IMR-90 (cell line): ENCODE results near the gene OGG1. TPM values are rescaled to one million over a fixed set of nuclear protein-coding genes. Genes with fewer than 3 reads are reported as not detected.

Experiments used
- ATAC-seq: fragments of 200-7000 bp; cut with Tn5 transposase; 2 replicates; pipeline ENCODE4 v1.9.1; 2020; ENCODE audit warnings: low read depth, mild to moderate bottlenecking, moderate library complexity
- BruUV-seq: library from RNA; stranded (reverse); fragments of 400-500 nt; replicated peaks from 2 replicates; lab custom pipeline; 2021; lab: Mats Ljungman, UMichigan
- CTCF ChIA-PET: fragments of 300-600 bp; formaldehyde crosslinking; extraction: SDS; loops from one replicate; lab custom pipeline; 2021; ENCODE audit warnings: antibody characterized with exemption; lab: Yijun Ruan, JAX
- POLR2A ChIA-PET: fragments of 300-600 bp; sonication (Branson Sonifier 250); formaldehyde crosslinking; loops from one replicate; lab custom pipeline; 2022; ENCODE audit warnings: antibody characterized with exemption; ENCODE audit not compliant: unreplicated experiment; lab: Charles Lee
- DNase-seq: peaks from one replicate; pipeline ENCODE4 v3.0.0; 2013
- H2AFZ ChIP-seq: replicated peaks from 2 replicates; pipeline ENCODE3; 2013; ENCODE audit warnings: low read length, mild to moderate bottlenecking; ENCODE audit not compliant: poor library complexity
- H2AK5ac ChIP-seq: 2 replicates; pipeline ENCODE4 v1.6.1; 2013; ENCODE audit warnings: low read depth, low read length, inconsistent platforms
- H2AK9ac ChIP-seq: replicated peaks from 2 replicates; pipeline ENCODE3; 2013; ENCODE audit warnings: mild to moderate bottlenecking, low read depth, low read length, moderate library complexity; ENCODE audit not compliant: poor library complexity
- H2BK120ac ChIP-seq: 2 replicates; pipeline ENCODE4 v1.6.1; 2013; ENCODE audit warnings: low read depth, low read length, inconsistent platforms
- H2BK15ac ChIP-seq: 3 replicates; pipeline ENCODE4 v1.6.1; 2013; ENCODE audit warnings: low read depth, low read length, inconsistent platforms
- H2BK20ac ChIP-seq: 2 replicates; pipeline ENCODE4 v1.6.1; 2013; ENCODE audit warnings: low read depth, mild to moderate bottlenecking, inconsistent platforms, low read length, moderate library complexity
- H2BK5ac ChIP-seq: 2 replicates; pipeline ENCODE4 v1.6.1; 2013; ENCODE audit warnings: mild to moderate bottlenecking, low read depth, low read length, inconsistent platforms; ENCODE audit not compliant: poor library complexity, severe bottlenecking
- H3K14ac ChIP-seq: replicated peaks from 2 replicates; pipeline ENCODE4 v1.6.1; 2013; ENCODE audit warnings: low read depth, low read length, inconsistent platforms
- H3K18ac ChIP-seq: 2 replicates; pipeline ENCODE4 v1.6.1; 2013; ENCODE audit warnings: low read depth, low read length, control low read depth
- H3K23ac ChIP-seq: 2 replicates; pipeline ENCODE4 v1.6.1; 2013; ENCODE audit warnings: low read depth, low read length, inconsistent platforms
- H3K27ac ChIP-seq: 2 replicates; pipeline ENCODE4 v1.5.1; 2013; ENCODE audit warnings: mild to moderate bottlenecking, control low read depth, low read length; ENCODE audit not compliant: insufficient read depth
- H3K27me3 ChIP-seq: 2 replicates; pipeline ENCODE4 v1.6.1; 2013; ENCODE audit warnings: low read length; ENCODE audit not compliant: control insufficient read depth, insufficient read depth
- H3K36me3 ChIP-seq: 2 replicates; pipeline ENCODE4 v1.6.1; 2013; ENCODE audit warnings: low read length, mixed read lengths; ENCODE audit not compliant: control insufficient read depth, insufficient read depth
- H3K4ac ChIP-seq: 2 replicates; pipeline ENCODE4 v1.6.1; 2013; ENCODE audit warnings: low read depth, low read length, inconsistent platforms
- H3K4me1 ChIP-seq: 2 replicates; pipeline ENCODE4 v1.6.1; 2013; ENCODE audit warnings: low read length, mixed read lengths; ENCODE audit not compliant: control insufficient read depth, insufficient read depth
- H3K4me2 ChIP-seq: 2 replicates; pipeline ENCODE4 v1.6.1; 2013; ENCODE audit warnings: low read depth, mild to moderate bottlenecking, control low read depth, low read length, moderate library complexity
- H3K4me3 ChIP-seq: 2 replicates; pipeline ENCODE4 v1.5.1; 2013; ENCODE audit warnings: low read depth, mild to moderate bottlenecking, control low read depth, low read length, moderate library complexity; ENCODE audit not compliant: insufficient read depth
- H3K56ac ChIP-seq: 2 replicates; pipeline ENCODE4 v1.6.1; 2013; ENCODE audit warnings: low read length, inconsistent platforms; ENCODE audit not compliant: insufficient read depth; ENCODE audit errors: extremely low read depth
- H3K79me1 ChIP-seq, 2 experiments: 2 replicates each; pipeline ENCODE4 v1.6.1; 2013; ENCODE audit warnings: low read length in 2 of 2, inconsistent platforms in 1 of 2, low read depth in 1 of 2
- H3K9ac ChIP-seq: 2 replicates; pipeline ENCODE4 v1.6.1; 2013; ENCODE audit warnings: low read depth, low read length, control low read depth
- H3K9me1 ChIP-seq: 2 replicates; pipeline ENCODE4 v1.6.1; 2013; ENCODE audit warnings: low read length, inconsistent platforms; ENCODE audit not compliant: insufficient read depth
- H3K9me3 ChIP-seq: 2 replicates; pipeline ENCODE4 v1.6.1; 2013; ENCODE audit warnings: low read length; ENCODE audit not compliant: control insufficient read depth, insufficient read depth
- H4K20me1 ChIP-seq: 2 replicates; pipeline ENCODE4 v1.6.1; 2013; ENCODE audit warnings: low read length, inconsistent platforms; ENCODE audit not compliant: insufficient read depth
- H4K5ac ChIP-seq: 2 replicates; pipeline ENCODE4 v1.6.1; 2013; ENCODE audit warnings: mild to moderate bottlenecking, low read depth, low read length, control low read depth
- H4K8ac ChIP-seq, 2 experiments: 2 replicates each; pipeline ENCODE4 v1.6.1; 2013; ENCODE audit warnings: low read depth in 2 of 2, low read length in 2 of 2, control low read depth in 1 of 2, inconsistent platforms in 1 of 2
- H4K91ac ChIP-seq: 2 replicates; pipeline ENCODE4 v1.6.1; 2013; ENCODE audit warnings: low read depth, low read length, inconsistent platforms; ENCODE audit not compliant: insufficient read depth
- BHLHE40 ChIP-seq: fragments of 150-350 bp; IDR thresholded peaks from 2 replicates; pipeline ENCODE4 v1.6.1; 2016; ENCODE audit warnings: mild to moderate bottlenecking, low read depth, low read length
- FOS ChIP-seq: fragments of 150-350 bp; IDR thresholded peaks from 2 replicates; pipeline ENCODE4 v1.6.1; 2016; ENCODE audit warnings: low read depth, low read length
- MAZ ChIP-seq: IDR thresholded peaks from 2 replicates; pipeline ENCODE4 v1.6.1; 2012; ENCODE audit warnings: low read depth, mild to moderate bottlenecking, low read length, improper control_type of control experiment, moderate library complexity, borderline replicate concordance
- MXI1 ChIP-seq: IDR thresholded peaks from 2 replicates; pipeline ENCODE4 v1.6.1; 2012; ENCODE audit warnings: low read depth, mild to moderate bottlenecking, low read length, moderate library complexity, borderline replicate concordance
- SMC3 ChIP-seq: fragments of 150-350 bp; IDR thresholded peaks from 2 replicates; pipeline ENCODE4 v1.6.1; 2016; ENCODE audit warnings: low read depth, mild to moderate bottlenecking, antibody characterized with exemption, low read length, moderate library complexity
- WGBS, 2 experiments: methylation state at CpG; one replicate each; pipeline versions ENCODE4 v1.1.5 to v1.1.7; 2013; ENCODE audit warnings: missing lambda C conversion rate in 2 of 2; ENCODE audit not compliant: insufficient read length in 1 of 2; ENCODE audit errors: extremely low coverage in 2 of 2; 5-methylcytosine and 5-hydroxymethylcytosine counted together
- dilution Hi-C: fragments of 300-500 bp; cut with HindIII; formaldehyde crosslinking; loops from one replicate; pipeline ENCODE4 v1.14.3; 2018; ENCODE audit warnings: low sequenced_read_pairs; ENCODE audit not compliant: unreplicated experiment
- in situ Hi-C: fragments of 300-500 bp; cut with MboI; formaldehyde crosslinking; loops from 3 replicates; pipeline ENCODE4 v1.14.3; 2019; ENCODE audit warnings: low sequenced_read_pairs, inconsistent platforms, mixed read lengths
- intact Hi-C: fragments of 100-400 bp; cut with micrococcal nuclease; formaldehyde crosslinking; loops from 2 replicates; pipeline ENCODE4 v1.10.0; 2022
- polyA plus RNA-seq, 3 experiments: library from polyadenylated mRNA; depleted of rRNA; stranded (reverse); fragments of >200 nt; gene quantifications; 2 replicates each; pipeline ENCODE4 v1.2.3, GENCODE V29; 2012; ENCODE audit warnings: low replicate concordance in 1 of 3
- total RNA-seq: library from RNA; depleted of rRNA; stranded (reverse); fragments of >200 nt; gene quantifications from 2 replicates; pipeline ENCODE4 v1.2.3, GENCODE V29; 2012
- TF ChIP-seq, protein P1 (sequence below): fragments of 150-350 bp; IDR thresholded peaks from 2 replicates; pipeline ENCODE4 v1.6.1; 2017; ENCODE audit warnings: mild to moderate bottlenecking, antibody characterized with exemption, low read length, low read depth

The OGG1 gene
- total and polyA plus RNA-seq, 2 of the 4 experiments (the other 2 are of a cell fraction): 14.9 to 25.6 TPM

DNA sequence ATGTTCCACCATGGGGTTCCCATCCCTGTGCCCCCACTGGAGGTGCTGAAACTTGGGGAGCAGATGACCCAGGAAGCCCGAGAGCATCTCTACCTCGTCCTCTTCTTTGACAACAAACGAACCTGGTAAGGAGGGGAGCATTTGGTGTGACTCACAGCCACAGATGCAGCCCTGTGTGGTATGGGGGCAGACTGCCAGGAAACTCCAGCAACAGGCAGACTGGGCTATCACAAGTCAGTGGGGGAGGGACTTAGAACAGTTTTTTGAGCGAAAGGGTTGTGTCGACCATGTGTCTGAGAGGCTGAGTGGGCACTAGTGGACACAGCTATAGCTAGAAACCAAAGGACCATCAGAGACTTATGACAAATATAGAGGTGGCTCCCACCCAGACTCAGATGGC is 3.4 kb upstream of the OGG1 start:
- dilution Hi-C loops: no loop called here
- H3K4me1 ChIP-seq: peaks cover 20% of the 10 kb centered on the region

More for the DNA sequence above, 3.4 kb upstream of the OGG1 start:
- Histone ChIP-seq H3K9me3 (no peaks in the 10 kb centered on the region), H3K18ac (no peak overlapping the region), H4K20me1 (no peaks in the 10 kb centered on the region), H2BK120ac (peak overlapping the region; percentile 26; the same call in 1 of the 2 replicates), H3K14ac (0 out of 2 replicates have a peak overlapping the region, but pooled peaks have one; percentile 14), H2BK20ac (0 out of 2 replicates have a peak overlapping the region, but pooled peaks have one; percentile 27), H3K36me3 (peaks cover 60% of the 10 kb centered on the region), H4K8ac (no peak overlapping the region), H2AK9ac (no peak overlapping the region), H3K27me3 (no peaks in the 10 kb centered on the region), H3K4me2 (no peak overlapping the region), H3K9ac (no peak overlapping the region), H3K4ac (peak overlapping the region; percentile 19; the same call in 1 of the 2 replicates), H2BK5ac (peak overlapping the region; percentile 79), H3K56ac (no peak overlapping the region), H3K4me3 (no peak overlapping the region), H4K91ac (no peak overlapping the region; the same call in 1 of the 2 replicates), H4K5ac (no peak overlapping the region), H2AK5ac (peak overlapping the region; percentile 63; the same call in 1 of the 2 replicates), H3K9me1 (peaks cover 13% of the 10 kb centered on the region), H3K27ac (peak overlapping the region; percentile 24; the same call in 1 of the 2 replicates), H3K79me1 (peaks cover 10 to 33% of the 10 kb centered on the region in 2 experiments), H2BK15ac (no peak overlapping the region), H2AFZ (peak overlapping the region; percentile 27), H3K23ac (peak overlapping the region; percentile 84; the same call in 1 of the 2 replicates)
- ChIA-PET POLR2A (no interaction called here), CTCF (interaction anchor here (0.6 kb wide), 1 partner anchor 26 kb away, joined by 4 read pairs; no protein-coding TSS in a partner anchor)
- intact Hi-C loops: no loop called here
- DNase-seq: peak; percentile 95
- TF ChIP-seq FOS (peak; percentile 45; the same call in 1 of the 2 replicates), MXI1 (peak; percentile 70; the same call in 1 of the 2 replicates), BHLHE40 (no peak), MAZ (peak; percentile 50; the same call in 1 of the 2 replicates), SMC3 (peak; percentile 22; the same call in 1 of the 2 replicates)
- TF ChIP-seq, protein P1, sequence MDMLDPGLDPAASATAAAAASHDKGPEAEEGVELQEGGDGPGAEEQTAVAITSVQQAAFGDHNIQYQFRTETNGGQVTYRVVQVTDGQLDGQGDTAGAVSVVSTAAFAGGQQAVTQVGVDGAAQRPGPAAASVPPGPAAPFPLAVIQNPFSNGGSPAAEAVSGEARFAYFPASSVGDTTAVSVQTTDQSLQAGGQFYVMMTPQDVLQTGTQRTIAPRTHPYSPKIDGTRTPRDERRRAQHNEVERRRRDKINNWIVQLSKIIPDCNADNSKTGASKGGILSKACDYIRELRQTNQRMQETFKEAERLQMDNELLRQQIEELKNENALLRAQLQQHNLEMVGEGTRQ: no peak; the same call in 1 of the 2 replicates
- in situ Hi-C loops: no loop called here
- WGBS, 2 experiments: no CpG with 5 or more reads among the region's 5 CpGs
- no TSS peak for BruUV-seq
- ATAC-seq: peak; percentile 12
